Measurements from ENCODE around the gene TERT.
"Not testable (repeated sequence)": the region's sequence is repeated elsewhere in the genome, so short reads cannot be mapped to it uniquely, and the experiment has no call there.

TERT gene

DNA sequence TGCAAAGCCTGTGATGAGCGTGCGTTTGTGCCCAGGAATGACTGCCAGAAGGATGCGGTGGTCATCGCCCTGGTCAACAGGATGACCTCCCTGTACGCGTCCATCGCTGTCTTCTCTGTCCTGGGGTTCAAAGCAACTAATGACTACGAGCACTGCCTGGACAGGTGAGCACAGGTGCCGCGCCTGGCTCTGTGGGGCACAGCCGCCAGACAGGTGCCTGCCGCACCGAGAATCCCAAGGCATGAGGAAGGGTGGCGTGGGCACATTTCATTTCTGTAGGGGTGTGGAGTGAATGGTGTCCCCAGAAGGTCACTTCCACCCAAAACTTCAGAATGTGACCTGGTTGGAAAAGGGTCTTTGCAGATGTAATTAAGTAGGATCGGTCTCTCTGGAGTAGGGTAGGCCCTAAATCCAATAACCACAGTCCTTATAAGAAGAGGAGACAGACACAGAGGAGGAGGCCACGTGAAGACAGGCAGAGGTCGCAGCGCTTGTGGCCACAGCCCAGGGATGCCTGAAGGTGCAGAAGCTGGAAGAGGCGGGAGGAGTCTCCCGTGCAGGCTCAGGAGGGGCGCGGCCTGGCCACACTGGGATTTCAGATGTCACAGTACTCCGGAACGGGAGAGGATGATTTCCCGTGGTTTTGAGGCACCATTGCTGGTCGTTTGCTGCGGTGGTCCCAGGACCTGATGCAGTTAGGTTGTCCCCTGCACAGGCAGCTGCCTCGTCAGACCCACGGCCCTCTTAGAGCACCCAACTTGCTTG is 54.2 kb downstream of the TERT start:
- DNase-seq (ENCODE audit: low spot score): no peak

DNA sequence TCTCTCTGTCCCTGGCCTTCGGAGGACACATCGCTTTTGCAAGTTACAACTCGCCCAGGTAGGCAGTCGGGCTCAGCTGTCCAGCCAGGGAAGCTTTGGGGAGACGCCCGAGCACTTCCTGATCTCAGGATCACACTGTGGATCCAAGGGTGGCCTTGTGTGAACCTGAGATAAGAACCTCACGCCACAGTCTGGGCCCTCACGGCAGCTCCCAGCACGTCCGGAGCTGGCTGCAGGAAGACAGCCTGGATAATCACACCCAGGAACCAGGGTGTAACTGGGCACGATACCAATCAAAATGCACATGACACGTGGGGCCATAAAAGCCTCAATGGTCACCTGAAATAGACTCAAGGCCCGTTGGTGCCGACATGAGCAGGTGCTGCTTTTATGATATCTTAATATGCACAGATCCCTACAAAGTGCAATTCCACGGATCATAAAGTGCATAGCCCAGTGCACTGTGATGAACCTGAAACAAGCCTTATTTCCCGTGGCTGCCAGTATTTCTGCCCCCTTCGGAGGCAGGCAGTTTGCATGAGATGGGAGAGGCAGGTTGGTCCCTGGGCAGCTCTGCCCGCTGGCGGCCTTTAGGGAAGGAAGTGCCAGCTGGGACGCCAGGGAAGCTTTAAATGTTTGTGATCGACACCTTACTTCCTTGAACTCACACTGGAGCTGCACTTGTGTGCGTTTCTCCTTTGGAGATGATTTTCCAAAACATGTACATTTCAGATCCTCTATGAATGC is 55.2 kb downstream of the TERT start:
- no peak for DNase-seq (ENCODE audit: low spot score)

DNA sequence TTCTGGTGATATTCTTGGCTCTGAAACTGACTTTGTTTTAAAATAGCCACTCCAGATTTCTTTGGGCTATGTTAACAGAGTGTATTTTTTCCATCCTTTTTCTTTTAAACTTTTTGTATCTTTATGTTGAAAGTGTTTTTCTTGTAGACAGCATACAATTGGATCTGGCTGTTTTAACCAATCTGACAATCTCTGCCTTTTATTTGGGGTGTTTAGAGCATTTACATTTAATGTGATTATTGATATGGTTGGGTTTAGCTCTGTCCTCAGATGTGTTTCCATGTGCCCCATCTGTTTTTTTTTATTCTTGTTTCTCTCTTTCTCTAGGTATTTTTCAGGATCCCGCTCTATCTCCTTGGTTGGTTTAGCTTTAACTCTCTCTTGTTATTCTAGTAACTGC is 59.0 kb downstream of the TERT start:
- DNase-seq (ENCODE audit: low spot score): no peak

DNA sequence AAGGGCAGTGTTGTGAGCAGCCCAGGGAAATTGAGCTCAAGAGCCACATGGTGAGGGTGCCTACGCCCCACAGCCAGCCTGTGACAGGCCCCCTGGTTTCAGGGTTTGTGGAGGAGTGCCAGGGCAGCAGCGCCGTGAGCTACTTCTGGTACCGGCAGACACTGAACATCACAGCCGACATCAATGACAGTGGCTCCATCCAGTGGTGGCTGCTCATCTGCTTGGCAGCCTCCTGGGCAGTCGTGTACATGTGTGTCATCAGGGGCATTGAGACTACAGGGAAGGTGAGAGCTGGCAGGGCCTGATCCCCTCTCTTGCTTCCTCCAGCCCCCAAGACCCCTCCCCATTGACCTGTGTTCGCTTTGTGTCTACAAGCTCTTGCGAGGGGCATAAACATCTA is 59.5 kb downstream of the TERT start:
- no peak for DNase-seq (ENCODE audit: low spot score)

DNA sequence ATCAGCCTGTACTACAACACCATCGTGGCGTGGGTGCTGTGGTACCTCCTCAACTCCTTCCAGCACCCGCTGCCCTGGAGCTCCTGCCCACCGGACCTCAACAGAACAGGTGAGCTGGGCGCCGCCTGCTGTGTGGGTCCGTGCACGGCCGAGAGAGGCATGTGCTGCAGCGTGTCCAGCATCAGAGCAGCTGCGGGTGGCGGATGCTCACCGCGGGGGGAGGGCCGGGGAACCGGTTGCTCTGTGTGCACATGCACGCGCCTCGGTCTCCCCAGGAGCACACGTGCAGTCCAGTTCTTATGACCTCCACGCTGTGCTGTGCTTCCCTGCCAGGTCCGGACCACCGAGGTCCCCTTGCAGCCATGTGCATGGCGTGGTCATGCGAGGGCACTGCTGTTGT is 62.1 kb downstream of the TERT start:
- DNase-seq (ENCODE audit: low spot score): no peak

DNA sequence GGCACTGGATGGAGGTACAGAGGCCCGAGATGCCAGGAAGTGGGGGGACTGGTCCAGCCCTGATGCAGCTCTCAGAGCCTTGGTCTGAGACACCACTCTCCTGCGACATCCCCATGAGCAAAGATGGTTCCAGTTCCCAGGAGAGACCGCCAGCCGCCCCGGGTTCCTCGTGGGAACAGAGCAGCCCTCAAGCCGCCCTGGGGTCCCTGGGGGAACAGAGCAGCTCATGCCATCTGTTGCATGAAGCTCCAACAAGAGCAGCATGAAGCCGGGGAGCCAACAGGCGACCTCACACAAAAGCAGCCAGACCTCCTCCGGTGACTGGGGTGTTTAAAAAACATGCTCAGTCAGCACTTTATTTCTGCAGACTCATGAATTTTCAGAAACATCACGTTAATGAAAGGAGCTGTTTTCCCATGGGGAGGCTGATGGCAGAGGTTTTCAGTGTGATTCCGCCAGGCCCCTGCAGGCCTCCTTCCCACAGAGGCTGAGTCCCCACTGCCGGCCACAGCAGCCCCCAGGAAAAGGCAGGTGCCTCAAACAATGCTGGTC is 63.4 kb downstream of the TERT start:
- DNase-seq (ENCODE audit: low spot score): no peak

DNA sequence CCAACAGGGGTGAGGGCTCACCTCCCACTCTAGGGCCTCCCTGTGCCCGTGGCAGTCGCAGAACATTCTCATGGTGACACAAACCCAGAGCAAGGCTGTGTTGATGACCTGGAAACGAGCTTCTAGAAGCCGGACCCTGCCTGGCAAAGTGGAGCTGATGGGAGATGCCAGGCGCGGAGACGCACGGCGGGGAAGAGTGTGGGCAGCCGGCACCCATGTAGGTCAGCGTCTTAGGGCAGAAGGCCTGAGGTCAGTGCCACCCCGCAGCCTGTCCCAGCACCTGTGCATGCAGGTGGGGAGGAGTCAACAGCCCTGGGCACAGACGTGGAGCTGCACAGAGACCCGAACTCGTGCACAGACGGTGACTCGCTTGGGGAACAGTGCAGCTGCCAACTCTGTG is 64.3 kb downstream of the TERT start:
- no peak for DNase-seq (ENCODE audit: low spot score)

DNA sequence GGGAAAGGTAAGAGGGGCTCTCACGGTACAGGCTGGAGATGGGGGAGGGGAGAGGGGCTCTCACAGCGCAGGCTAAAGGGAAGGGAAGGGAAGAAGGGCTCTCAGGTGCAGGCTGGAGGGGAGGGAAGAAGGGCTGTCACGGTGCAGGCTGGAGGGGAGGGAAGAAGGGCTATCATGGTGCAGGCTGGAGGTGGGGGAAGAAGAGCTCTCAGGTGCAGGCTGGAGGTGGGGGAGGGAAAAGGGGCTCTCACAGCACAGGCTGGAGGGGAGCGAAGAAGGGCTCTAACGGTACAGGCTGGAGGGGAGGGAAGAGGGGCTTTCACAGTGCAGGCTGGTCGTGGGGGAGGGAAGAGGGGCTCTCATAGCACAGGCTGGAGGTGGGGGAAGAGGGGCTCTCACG is 65.0 kb downstream of the TERT start:
- no peak for DNase-seq (ENCODE audit: low spot score)

DNA sequence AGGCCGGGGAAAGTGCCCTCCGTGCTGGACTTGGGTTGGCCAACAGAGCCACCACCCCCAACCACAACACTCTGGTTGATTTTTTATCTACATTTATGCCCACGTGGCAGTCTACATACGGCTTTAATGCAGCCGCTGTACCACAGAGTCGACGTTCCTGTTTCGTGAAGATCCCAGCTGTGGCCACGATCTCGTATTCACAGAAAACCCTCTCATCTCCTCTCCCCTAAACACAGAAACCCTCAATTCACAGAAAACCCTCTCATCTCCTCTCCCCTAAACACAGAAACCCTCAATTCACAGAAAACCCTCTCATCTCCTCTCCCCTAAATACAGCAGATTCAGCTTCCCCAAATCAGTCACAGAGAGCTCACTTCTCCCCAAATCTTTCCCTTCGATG is 65.8 kb downstream of the TERT start:
- not testable (repeated sequence) for DNase-seq (ENCODE audit: low spot score)

DNA sequence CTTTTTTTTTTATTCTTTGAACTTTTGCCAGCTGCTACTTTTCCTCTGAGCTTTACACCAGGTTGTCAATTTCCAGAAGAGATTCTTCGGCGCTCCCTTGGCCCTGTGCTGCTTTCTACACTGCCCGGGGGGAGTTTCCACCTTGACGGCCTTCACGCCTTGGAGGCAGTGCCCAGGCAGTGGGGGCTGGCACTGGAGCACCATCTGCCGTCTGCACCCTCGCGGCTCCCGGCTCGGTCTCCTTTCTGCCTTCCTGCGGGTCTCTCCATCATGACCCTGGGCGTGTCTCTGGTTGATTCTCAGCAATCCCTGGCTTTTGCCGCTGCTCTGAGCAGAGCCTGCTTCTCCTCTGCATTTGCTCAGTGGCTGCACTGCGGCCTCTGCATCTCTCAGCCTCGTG is 66.7 kb downstream of the TERT start:
- DNase-seq (ENCODE audit: low spot score): no peak

DNA sequence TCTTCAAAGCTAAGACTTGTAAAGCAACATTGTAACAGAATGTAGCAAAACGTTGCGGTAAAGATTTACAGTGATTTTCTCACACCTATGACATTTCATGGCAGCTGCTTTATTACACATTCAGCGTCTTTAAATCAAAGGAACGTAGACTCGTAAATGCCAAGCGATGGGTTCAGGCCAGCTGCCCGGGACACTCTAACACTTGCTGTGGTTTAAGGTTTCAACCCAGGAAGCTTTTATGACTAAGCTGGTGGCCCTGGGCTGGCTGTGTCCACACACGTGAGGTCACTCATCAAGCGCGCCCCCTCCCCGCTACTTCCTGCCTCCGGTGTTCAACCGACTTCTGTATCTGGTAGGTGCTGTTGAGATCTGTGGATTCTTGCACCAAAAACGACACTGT is 67.2 kb downstream of the TERT start:
- DNase-seq (ENCODE audit: low spot score): no peak

DNA sequence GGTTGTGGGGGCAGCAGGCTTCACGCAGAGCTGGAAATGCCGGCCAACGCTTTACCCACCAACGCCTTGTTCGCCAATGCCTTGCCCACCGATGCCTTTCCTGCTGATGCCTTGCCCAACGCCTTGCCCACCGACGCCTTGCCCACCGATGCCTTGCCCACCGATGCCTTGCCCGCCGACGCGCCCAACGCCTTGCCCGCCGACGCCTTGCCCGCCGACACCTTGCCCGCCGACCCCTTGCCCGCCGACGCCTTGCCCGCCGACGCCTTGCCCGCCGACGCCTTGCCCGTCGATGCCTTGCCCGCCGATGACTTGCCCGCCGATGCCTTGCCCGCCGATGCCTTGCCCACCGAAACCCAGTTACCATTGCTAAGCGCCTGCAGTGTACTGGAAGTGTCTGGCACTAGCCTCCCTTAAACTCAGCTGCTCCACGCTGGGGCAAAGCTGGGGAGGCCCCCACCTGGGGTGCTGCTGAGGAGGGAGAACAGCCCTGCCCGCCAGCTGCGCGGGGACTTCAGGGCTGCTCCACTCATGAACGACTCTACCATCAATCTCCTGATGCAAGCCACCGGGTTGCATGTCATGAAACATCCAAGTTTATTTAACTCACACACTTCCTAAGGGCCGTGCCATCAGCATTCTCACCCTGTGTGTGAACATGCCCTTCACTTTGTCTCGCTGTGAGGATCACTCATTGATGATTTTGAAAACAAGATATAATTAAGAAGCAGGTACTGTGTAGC is 67.9 kb downstream of the TERT start:
- DNase-seq (ENCODE audit: low spot score): no peak

DNA sequence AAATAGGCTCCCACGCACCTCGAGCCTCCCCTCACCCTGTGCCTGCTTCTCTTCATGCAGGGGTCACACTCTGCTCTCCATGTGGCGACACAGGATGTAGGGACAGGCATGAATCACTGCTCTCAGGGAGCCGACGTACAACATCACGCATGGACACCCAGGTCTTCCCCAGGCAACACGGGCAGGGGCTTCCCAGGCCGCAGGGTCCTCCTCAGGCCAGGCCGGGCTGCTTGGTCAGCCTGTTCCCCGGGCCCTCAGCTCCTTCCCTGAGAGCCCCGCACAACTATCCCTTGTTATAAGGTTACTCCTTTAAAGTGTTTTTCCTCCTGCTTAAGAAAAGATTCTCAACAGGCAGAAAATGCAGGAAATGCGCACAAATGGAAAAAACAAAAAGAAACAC is 68.6 kb downstream of the TERT start:
- DNase-seq (ENCODE audit: low spot score): no peak

DNA sequence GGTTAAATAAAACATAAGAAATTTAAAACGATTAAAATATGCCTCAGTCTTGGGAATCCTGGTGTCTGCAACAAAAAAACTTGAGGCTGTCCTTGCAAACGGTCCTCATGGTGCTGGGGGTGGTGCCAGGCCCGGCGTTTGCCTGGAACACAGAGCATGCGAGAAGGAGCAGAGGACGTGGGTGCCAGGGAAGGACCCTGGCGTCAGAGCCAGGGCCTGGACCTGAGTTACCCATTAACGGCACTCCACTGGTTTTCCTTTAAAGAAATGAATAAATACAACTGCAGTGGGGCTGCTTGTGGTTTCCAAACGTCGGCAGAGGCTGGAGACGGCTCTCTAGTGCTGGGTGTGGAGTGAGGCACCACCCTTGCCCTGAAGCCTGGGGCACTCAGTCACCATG is 69.8 kb downstream of the TERT start, which contains the start of gene SLC6A18:
SLC6A18 (plus strand) TSS at position 301 of the 400 bp plus-strand sequence; CDS start at position 398, 97 bp downstream.
- DNase-seq (ENCODE audit: low spot score): no peak

DNA sequence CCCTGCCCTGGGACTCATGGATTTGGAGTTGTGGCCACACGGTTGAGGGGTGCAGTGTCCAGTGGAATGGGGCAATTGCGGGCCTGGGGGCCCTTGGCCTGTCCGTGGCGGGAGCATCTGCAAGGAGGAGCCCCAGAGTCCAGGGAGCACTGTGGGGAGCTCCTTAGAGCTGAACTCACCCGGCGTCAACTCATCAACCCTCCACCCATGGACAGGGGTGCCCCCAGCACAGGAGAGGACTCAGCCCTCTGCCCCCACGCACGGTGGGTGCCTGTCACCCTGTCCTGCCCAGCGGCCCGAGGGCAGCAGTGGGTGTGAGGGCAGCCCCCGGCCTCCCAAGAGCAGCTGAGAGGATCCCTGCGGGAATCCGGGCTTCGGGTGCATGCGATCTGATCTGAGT is 70.2 kb downstream of the TERT start:
- DNase-seq (ENCODE audit: low spot score): no peak

DNA sequence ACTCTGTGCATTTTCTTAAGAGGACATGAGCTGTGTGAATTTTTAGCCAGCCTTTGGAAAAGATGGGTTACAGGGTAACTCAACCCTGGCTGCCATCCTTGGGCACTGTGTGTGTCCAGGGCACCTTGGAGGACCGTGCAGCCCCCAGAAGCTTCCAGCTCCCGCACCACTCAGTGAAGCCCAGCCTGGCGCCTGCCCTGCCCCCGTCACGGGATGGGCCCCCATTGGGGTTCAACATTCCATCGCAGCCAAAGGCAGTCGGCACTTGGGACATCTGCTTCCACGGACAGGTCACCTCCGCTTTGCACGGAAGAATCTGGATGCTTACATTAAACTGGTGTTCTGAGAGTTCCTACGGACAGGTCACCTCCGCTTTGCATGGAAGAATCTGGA is 71.6 kb downstream of the TERT start:
- no peak for DNase-seq (ENCODE audit: low spot score)

DNA sequence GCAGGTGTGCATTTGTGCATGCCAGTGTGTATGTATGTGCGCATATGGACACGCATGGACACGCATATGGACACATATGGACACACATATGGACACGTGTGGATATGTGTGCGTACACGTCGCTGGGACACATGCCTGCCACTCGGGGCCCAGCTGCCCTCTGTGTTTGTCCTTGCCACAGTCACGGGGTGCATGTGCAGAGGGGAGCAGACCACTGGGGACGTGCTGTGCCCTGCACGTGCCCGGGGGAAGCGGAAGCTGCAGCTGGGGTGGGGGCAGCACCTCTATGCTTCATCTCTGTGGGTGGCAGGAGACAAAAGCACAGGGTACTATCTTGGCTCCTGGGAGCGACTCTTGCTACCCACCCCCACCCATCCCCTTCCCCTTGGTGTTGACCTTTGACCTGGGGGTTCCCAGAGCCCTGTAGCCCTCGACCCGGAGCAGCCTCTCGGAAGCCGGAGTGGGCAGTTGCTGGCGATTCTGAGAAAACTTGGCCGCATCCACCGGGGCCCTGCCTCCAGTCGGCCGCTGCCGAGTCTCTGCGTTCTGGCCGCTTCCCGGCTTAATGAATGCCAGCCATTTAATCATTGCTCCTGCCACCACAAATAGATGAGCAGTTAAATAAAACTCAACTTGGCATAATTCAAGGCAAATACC is 72.1 kb downstream of the TERT start:
- DNase-seq (ENCODE audit: low spot score): no peak

DNA sequence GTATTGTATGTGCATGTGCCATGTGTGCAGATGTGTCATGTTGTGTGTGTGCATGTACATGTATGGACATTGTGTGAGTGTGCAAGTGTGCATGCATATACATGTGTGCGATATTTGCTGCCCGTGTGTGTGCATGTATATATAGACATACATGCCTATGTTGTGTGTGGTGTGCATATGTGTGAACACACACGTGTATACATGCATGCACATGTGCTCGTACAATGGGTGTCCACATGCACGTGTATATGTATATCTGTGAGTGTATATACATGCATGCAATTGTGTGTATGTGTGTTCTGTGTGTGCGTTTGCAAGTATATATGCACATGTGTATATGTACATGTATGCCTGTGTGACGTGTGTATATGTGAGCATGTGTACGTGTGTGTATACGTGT is 72.7 kb downstream of the TERT start:
- DNase-seq (ENCODE audit: low spot score): no peak

DNA sequence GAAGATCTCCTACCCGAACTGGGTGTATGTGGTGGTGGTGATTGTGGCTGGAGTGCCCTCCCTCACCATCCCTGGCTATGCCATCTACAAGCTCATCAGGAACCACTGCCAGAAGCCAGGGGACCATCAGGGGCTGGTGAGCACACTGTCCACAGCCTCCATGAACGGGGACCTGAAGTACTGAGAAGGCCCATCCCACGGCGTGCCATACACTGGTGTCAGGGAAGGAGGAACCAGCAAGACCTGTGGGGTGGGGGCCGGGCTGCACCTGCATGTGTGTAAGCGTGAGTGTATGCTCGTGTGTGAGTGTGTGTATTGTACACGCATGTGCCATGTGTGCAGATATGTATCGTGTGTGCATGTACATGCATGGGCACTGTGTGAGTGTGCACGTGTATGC is 73.1 kb downstream of the TERT start:
- DNase-seq (ENCODE audit: low spot score): no peak

DNA sequence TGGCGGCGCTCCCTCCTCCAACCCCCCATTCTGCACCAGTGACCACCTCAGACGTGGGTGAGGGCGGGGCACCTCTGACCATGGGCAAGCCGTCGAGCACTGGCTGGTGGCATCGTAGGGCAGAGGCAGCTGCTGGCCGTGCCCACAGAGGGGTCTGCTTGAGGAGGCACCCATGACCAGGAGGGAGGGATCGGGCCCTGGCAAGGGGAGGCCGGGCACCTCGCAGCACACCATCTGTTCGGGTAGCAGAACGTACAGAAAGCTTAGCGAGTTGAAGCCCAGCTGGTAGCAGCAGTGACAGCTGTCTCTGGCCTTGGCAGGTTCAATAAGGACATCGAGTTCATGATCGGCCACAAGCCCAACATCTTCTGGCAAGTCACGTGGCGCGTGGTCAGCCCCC is 74.0 kb downstream of the TERT start:
- no peak for DNase-seq (ENCODE audit: low spot score)

DNA sequence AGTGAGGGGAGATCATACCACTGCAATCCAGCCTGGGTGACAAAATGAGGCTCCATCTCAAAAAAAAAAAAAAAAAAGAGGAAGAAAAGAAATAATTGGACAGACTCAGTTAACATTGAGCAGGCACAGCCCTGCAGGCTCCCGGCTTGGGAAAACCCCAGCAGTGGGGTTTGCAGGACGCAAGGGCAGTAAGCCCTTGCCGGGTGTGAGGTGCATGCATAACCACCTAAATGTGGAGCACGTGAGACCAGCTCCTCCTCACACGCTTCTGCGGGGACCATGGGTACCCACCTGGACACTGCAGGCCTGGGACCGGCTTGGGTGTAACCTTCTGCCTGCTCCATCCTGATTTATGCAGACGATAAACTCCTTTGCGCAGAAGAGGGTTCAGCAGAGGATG is 74.5 kb downstream of the TERT start:
- DNase-seq (ENCODE audit: low spot score): no peak

DNA sequence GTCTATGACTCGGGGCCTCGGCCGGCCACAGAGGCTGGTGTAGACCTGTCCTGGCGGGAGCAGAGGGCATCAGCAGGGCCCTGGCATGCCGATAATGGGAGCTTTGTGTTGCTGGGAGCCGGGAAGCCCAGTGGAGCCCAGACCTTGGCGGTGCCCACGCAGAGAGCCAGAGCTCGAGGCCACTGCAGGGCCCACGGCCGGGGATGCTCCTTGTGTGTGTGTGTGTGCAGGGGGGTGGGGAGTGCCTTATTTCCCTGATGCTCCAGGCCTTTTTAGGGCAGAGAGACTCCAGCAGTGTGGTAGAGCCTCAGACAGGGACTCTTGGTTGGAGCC is 75.1 kb downstream of the TERT start:
- no peak for DNase-seq (ENCODE audit: low spot score)
